Frontal cortex (tissue), 4 donors: Measurements from ENCODE around the gene MZB1. TPM values are rescaled to one million over a fixed set of nuclear protein-coding genes. Genes with fewer than 3 reads are reported as not detected.
"Not testable (repeated sequence)": the region's sequence is repeated elsewhere in the genome, so short reads cannot be mapped to it uniquely, and the experiment has no call there.

Experiments
- DNase-seq, 2 donors: peaks; one replicate each; pipeline ENCODE4 v3.0.0; 2012; ENCODE audit warnings: low spot score in 2 of 2
- FAIRE-seq: peaks from 2 replicates; lab custom pipeline; 2012; peaks lifted over from hg19 to GRCh38; lab: Jason Lieb, UNC
- total RNA-seq: library from RNA; depleted of rRNA; stranded (reverse); fragments of >200 nt; gene quantifications from one replicate; pipeline ENCODE4 v1.2.3, GENCODE V29; 2014
- donor health status: control.
- donor health status: control.
- donor health status: control.

MZB1 gene
- total RNA-seq, 1 donor from 2014 or later: not detected

DNA sequence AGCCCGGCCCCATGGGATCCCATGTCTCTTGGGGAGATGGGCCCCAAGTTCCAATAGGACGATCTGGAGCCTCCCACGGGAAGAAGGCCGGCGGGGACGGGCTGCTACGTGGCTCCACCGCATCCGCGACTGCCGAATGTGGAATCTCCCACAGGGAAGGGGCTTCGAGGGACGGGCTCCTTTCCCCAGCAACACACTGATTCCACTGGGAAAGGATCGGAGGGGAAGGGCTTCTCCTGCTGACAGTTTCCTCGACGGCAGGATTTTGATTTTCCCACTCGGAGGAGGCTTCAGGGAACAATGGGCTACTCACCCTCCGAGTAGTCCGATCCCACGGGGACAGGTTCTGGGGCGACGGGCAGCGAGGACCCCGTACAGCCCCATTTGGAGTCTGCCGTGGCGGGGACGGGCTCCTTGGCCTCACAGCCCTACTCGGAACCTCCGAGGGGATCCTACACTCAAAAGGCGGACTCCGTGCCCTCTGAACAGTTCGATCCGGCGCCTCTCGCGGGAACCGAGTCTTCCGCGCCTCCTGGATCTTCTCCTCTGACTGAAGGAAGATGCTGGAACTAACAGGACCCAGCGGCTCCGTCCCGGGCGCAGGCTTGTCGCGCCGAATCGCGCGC lies 3.9 kb upstream of the MZB1 start:
- DNase-seq (no peak), FAIRE-seq (no peak)

DNA sequence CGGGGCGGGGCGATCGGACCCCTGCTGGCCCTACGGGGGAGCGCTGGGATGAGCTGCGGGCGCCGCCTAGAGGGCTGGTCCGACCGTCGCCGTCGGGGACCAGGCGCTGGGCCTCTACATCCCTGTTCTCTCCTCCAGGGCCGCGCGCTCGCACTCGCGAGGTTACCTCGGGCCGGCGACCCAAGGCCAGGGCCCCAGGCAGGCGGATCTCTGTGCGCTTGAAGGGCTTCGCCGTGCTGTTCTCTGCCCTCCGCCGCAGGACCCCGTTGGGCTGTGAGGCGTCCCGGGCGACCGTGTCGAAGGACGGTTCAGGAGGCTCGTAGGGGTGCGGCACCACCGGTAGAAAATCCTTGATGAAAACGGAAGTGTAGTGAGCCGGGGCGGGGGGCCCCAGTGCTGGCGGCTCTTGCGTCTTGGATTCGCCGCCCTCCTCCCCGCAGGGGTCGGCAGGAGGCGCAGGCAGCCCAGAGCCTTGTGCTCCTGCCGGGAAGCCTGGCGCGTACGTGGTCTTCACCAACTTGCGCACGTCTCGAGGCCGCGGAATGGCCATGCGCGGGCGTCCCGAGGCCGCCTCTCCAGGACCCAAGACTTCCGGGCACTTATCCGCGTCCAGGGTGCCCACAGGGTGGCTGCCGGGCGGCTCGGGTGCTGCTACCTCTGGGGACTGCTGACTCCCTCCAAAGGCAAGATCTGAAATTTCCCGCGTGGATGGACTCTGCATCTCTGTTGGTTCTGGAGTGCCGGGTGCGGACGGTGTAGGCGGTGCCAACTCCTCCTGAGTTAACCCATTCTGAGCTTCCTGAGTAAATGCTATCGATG lies 3.2 kb upstream of the MZB1 start:
- DNase-seq (peak; percentile 71 to 72), FAIRE-seq (no peak)

DNA sequence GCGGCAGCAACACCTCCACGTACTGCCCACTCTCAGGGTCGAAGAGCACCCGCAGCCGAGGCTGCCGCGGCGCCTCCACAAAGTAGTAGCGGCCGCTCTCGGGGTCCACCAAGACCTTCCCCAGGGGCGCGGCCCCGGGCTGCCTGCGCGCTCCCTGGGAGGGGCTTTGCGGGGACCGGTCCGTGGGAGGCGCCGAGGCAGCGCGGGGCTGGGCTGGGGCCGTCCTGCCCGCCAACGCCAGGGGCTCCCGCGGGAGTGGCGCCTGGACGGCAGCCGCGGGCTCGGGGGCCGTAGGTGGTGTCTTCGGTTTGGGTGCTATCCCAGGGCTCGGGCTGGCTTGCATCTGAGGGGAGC lies 2.6 kb upstream of the MZB1 start:
- DNase-seq: no peak
- FAIRE-seq: no peak

GRCh38 chr5:139391570-139392323 lies 2.0 kb upstream of the MZB1 start:
- no peak for FAIRE-seq

DNA sequence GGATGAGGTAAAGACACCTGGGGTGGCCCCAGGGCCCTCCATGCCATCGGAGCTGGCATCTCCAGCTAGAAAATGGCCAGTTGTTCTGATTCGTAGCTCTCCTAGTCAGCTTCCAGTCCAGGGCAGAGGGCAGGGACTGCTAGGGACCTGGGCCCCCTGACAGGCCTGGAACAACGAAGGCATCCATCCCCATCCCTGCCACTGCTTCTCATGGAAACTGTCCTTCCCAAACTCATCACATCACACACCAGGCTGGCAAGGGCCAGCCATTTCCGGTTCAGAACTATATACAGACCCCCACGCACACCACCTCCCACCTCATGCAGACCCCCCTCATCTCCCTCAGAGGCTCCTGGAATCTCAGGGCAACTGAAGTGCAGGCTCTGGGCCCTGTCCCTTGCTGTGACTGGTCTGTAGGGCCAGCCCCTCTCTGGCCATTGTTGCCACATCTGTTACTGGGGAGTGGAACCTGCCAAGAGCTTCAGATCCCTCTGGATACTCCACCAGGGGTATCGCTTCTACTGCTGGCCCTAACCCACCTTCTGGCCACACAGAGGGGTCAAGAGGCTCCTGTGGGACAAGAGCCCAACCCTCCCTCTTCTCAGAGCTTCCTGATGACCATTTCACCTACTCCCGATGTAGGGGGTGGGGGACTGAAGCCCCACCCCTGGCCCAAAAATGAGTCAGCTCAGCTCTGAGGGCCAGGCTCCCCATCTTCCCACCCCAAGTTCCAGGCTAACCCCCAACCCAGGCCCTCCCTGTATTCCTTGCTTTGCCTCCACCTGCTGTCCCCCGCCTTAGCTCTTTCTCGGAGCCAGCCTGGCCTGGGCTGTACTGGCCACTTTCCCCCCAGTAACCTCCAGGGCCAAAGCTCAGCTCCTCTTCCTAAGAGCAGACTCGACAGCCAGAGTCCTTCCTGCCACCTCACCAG lies 1.2 kb upstream of the MZB1 start:
- DNase-seq (no peak), FAIRE-seq (no peak)

More at GRCh38 chr5:139391570-139392323, 2.0 kb upstream of the MZB1 start:
- DNase-seq: no peak

DNA sequence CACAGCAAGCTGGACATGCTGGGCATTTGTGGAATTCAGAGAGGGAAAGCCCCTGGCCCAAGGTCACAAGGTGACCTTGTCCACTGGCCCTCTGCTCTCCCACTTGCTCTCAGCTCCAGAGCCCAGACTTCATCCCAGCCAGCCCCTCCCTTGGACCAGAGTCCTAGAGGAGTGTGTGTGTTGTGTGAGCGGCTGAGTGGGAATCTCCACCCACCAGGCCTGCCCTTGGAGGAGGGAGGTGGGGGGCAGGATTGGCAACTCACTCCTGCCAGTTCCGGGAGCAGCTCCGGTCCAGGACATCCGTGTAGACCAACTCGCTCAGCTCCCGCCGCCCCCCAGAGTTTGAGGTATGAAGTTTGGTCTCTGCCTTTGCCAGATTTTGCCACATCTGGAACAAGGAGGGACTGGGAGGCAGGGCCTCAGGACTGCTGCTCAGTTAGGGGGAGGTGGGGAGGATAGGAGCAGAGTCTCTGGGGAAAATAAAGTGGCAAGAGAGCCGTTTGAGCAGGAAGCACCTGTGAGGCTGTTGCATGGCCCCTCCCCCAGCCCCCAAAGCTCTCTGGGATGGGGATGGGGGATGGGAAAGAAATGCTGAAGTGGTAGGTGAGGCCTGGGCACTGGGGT lies 1.4 kb downstream of the MZB1 start:
- FAIRE-seq (no peak), DNase-seq (no peak)

DNA sequence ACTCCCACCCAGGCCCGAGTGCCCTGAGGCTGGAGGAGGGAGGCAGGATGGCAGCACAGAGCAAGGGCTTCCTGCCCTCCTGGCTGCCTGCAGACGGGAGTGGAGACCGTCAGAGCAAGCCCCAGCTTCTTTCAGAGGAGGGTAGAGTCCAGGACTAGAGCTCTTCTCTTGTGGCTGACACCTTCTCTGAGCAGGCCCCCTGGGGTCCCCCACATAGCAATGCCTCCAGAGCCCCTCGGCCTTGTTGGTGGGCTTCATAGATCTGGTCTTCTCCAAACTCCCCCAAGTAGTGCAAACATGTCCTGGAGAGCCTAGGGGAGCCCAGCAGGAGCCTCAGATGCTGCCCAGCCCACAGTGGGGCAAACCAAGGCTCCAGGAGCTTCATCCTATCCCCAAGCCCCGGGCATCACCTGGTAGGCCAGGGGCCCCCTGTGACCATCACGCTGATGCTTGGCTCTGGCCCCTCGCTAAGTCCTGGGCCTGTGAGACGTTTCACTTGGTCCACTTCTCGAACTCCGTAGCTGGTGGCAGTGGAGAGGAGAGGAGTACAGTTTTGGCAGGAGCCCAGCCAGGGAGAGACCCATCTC lies 2.0 kb downstream of the MZB1 start:
- FAIRE-seq: no peak
- DNase-seq: no peak

GRCh38 chr5:139386956-139387355 lies 2.8 kb downstream of the MZB1 start:
- DNase-seq, FAIRE-seq: not testable (repeated sequence)

DNA sequence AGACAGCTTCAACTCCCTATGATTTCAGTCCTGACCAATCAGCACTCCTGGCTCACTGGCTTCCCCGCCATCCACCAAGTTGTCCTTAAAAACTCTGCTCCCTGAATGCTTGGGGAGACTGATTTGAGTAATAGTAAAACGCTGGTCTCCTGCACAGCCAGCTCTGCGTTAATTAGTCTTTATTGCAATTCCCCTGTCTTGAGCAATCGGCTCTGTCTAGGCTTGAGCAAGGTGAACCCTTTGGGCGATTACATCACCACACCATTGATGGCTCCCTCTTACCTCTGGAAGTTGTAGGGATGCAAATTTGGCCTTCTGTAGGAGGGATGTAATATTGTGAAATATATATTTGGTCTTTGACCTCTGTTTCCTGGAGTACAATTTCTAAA lies 3.7 kb downstream of the MZB1 start:
- FAIRE-seq: no peak
- DNase-seq: no peak

GRCh38 chr5:139385061-139386049 lies 4.4 kb downstream of the MZB1 start:
- peak; percentile 24 to 39 for DNase-seq
- no peak for FAIRE-seq

GRCh38 chr5:139384591-139385051 lies 5.1 kb downstream of the MZB1 start:
- DNase-seq (no peak), FAIRE-seq (no peak)

GRCh38 chr5:139383993-139384590 lies 5.6 kb downstream of the MZB1 start:
- no peak for FAIRE-seq
- no peak for DNase-seq

DNA sequence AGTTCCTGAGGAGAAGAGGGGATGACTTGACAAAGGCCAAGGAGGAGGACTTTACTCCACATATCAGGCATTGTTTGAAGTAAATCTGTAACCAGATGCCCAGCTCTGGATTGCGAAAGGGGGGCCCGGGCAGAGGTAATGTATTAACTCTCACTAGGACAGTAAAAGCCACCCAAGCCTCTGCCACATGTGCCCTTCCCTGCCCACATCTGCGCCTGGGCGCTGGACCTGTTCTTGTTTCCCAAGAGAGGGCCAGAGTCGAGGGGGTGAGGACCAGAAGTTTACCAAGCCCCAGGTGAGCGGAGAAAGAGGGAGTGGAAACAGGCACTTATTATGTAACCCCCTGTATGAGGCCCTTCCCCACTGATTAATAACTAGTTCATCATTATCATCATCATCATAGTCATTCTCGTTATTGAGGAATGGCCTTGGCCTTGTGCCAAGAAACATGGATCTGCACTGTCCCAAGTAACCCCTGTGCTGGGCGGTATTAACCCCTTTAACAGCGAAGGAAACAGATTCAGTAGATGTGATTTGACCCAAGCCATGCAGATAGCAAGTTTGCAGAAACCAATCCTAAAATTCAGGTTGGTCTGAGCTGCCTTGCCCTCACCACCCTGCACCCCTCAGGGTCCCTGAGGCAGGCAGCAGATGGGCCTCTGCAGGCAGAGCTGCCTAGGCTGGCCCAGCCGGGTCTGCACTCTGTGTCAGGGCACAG lies 6.3 kb downstream of the MZB1 start, which contains the start of gene SLC23A1:
Gene SLC23A1 (minus strand): TSS at position 23 of the 718 bp plus-strand sequence. CDS start 44 bp downstream, outside the sequence.
- no peak for FAIRE-seq
- DNase-seq: peak in 1 of 2 donors; percentile 14

GRCh38 chr5:139382807-139383206 lies 6.9 kb downstream of the MZB1 start:
- peak in 1 of 2 donors; percentile 13 for DNase-seq
- no peak for FAIRE-seq

GRCh38 chr5:139381837-139382761 lies 7.6 kb downstream of the MZB1 start:
- FAIRE-seq (no peak), DNase-seq (peak in 1 of 2 donors; percentile 9)
